C4-2B (cell line): ENCODE results near the gene LRRC32.
"Not testable (repeated sequence)": the region's sequence is repeated elsewhere in the genome, so short reads cannot be mapped to it uniquely, and the experiment has no call there.

Experiments
- H3K27ac ChIP-seq: fragments of 450-650 bp; 2 replicates; pipeline ENCODE4 v1.5.1; 2017
- CTCF ChIP-seq: fragments of 450-650 bp; conservative IDR thresholded peaks from 2 replicates; pipeline ENCODE4 v1.5.1; 2017; ENCODE audit warnings: mild to moderate bottlenecking
- ZFX ChIP-seq: fragments of 450-650 bp; IDR thresholded peaks from 2 replicates; pipeline ENCODE4 v1.6.1; 2017

The LRRC32 gene

GRCh38 chr11:76622493-76623094 lies 48.0 kb downstream of the LRRC32 start:
- H3K27ac ChIP-seq, result no peak overlapping the region
- TF ChIP-seq CTCF (no peak), ZFX (no peak)

- H3K27ac ChIP-seq, result no peak overlapping the region
- TF ChIP-seq CTCF, result no peak
- TF ChIP-seq ZFX, result no peak
Measured at GRCh38 chr11:76621868-76622267, 48.7 kb downstream of the LRRC32 start.

- no peak overlapping the region for H3K27ac ChIP-seq
Measured at GRCh38 chr11:76621466-76621865, 49.1 kb downstream of the LRRC32 start.

GRCh38 chr11:76620489-76620888 lies 50.1 kb downstream of the LRRC32 start:
- no peak for TF ChIP-seq CTCF
- TF ChIP-seq ZFX, result no peak
- no peak overlapping the region for H3K27ac ChIP-seq

More at GRCh38 chr11:76621466-76621865, 49.1 kb downstream of the LRRC32 start:
- TF ChIP-seq ZFX (no peak), CTCF (no peak)

GRCh38 chr11:76619801-76620200 lies 50.7 kb downstream of the LRRC32 start:
- H3K27ac ChIP-seq, result not testable (repeated sequence)

GRCh38 chr11:76617553-76618265 lies 52.8 kb downstream of the LRRC32 start:
- no peak overlapping the region for H3K27ac ChIP-seq
- TF ChIP-seq CTCF (no peak), ZFX (no peak)

- no peak for TF ChIP-seq CTCF
- TF ChIP-seq ZFX, result no peak
- H3K27ac ChIP-seq, result no peak overlapping the region; the same call in 1 of the 2 replicates
Measured at GRCh38 chr11:76616676-76617552, 53.6 kb downstream of the LRRC32 start.
